ENCODE data around the gene AKT1.
"Not testable (repeated sequence)": the region's sequence is repeated elsewhere in the genome, so short reads cannot be mapped to it uniquely, and the experiment has no call there.

The AKT1 gene

DNA sequence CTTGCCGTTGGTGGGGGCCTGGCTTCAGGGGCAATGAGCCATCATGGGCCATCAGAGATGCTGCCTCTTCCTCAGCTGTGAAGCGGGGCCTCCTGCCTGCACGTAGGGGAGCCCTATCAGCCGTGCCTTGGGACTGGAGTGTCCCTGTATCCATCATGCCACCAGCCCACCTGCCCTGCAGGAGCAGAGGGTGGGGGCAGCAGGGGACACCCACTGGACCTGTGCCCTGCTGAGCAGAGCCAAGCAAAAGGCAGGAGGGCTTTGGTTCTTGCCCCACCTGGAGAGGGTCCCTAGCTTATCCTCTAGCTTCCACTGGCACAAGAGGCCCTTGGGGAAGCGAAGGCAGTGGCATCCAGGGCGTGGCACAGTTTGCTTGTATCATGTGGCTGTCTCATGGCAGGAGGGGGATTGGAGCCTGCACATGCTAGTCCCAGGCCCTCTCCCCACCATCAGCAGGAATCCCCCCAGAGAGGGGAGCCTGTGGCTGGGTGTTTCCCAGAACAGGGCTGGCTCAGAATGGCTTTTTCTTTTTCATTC is 61.4 kb downstream of the AKT1 start:
- TF ChIP-seq, protein P1, sequence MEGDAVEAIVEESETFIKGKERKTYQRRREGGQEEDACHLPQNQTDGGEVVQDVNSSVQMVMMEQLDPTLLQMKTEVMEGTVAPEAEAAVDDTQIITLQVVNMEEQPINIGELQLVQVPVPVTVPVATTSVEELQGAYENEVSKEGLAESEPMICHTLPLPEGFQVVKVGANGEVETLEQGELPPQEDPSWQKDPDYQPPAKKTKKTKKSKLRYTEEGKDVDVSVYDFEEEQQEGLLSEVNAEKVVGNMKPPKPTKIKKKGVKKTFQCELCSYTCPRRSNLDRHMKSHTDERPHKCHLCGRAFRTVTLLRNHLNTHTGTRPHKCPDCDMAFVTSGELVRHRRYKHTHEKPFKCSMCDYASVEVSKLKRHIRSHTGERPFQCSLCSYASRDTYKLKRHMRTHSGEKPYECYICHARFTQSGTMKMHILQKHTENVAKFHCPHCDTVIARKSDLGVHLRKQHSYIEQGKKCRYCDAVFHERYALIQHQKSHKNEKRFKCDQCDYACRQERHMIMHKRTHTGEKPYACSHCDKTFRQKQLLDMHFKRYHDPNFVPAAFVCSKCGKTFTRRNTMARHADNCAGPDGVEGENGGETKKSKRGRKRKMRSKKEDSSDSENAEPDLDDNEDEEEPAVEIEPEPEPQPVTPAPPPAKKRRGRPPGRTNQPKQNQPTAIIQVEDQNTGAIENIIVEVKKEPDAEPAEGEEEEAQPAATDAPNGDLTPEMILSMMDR (IDR thresholded peaks at IDR 0.05; ENCODE audit: low read length, missing control alignments): no peak
- no peak for DNase-seq (ENCODE audit: low read depth)
- no peak overlapping the region for H3K4me3 ChIP-seq (replicated peaks; ENCODE audit: low read depth, low read length)

DNA sequence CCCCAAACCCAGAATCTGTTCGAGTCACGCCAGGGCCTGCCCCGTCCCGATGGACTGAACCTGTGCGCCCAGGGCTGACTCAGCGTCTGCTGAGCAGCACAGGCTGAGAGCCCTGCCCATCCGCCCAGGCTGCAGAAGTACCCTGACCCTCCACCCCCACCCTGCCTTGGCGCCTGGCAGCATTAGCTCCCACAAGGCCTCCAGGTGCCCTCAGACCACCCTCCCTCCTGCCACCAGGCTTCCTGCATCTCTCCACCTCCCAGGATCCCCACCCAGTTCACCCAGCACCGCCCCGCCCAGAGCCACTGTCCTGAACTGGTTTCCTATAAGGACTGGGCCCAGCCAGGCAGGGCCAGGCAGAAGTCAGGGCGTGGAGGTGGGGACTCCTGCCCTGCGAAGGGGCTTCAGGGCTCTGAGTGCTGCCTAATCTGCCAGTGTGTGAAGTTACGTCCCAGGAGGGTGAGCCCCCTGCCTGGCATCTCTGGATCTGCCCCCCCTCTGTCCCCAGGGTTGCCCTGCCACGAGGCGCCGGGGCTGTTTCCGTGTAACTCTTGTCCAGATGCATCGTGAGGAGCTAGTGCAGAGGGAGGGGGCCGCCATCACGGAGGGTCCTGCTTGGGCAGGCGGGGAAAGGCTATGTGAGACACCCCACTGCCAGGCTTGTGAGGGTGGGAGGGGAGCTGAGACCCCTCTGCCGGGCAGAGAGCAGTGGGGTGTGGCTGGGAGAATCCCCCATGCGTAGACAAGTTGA is 62.4 kb downstream of the AKT1 start:
- H3K4me3 ChIP-seq (replicated peaks; ENCODE audit: low read depth, low read length): no peak overlapping the region
- DNase-seq (ENCODE audit: low read depth): no peak
- TF ChIP-seq, protein P1 (IDR thresholded peaks at IDR 0.05; ENCODE audit: low read length, missing control alignments): no peak

DNA sequence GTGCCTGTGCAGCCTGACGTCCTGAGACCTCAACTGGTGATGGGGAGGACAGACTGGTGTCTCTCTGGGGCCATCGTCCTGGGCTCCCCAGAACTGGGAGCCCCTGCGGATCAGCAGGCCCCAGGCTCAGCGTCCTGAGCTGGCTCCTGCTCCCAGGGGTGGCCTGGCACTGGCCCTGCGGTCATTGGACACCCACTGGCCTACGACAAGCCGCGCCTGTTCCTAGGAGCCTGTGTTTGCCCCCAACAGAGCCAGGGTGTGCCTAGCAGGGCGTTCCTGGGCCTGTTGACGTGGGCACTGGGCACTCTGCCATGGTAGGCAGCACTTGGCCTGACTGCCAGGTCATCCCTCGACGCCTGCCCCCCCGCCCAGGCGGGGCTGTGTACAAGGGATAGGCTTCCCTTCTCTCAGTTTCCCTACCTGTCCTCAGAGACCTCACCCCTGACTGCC is 63.2 kb downstream of the AKT1 start:
- H3K4me3 ChIP-seq (replicated peaks; ENCODE audit: low read depth, low read length): no peak overlapping the region
- DNase-seq (ENCODE audit: low read depth): no peak
- TF ChIP-seq, protein P1 (IDR thresholded peaks at IDR 0.05; ENCODE audit: low read length, missing control alignments): no peak

DNA sequence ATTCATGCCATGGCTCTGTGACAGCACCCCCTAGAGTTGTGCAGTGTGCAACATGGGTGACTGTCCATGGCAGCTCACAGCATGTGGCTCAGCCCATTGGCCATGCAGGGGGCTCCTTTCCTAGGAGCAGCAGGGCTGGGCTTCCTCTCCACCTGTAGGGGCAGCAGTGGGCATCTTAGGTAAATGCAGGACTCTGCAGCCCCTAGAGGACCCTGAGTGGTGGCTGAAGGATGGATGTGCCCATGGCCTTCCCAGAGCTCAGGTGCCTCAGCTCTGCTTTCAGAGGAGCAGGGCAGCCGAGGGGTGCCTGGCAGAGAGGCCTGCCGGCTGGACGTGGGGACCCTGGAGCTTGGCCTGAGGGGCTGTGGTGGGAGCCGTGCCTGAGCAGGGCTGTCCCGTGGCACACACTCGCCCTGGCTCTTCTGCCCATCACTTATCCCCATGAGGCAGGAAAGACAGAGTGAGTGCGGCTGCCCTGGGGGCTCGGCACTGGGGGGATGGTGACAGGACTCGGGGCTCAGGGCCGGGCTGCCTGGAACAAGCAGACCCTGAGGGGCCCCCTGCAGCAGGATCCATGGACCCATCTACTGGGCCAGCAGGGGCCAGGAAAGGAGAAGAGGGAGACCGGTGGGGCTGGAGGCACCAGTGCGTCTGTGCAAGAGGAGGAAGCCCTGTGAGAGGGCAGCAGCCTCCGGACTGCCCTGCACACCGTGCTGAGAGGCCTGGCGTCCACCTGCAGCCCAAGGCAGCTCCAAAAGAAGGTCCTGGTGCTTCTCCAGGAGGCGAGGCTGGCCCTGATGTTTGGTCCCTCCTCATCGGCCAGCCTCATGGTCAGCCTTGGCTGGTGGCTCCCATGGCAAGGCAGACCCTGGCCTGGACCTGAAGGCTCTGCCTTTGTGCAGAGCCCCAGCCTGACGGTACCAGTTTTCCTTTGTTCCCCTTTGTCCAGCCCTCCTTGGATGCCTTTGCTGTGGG is 63.9 kb downstream of the AKT1 start:
- TF ChIP-seq, protein P1 (IDR thresholded peaks at IDR 0.05; ENCODE audit: low read length, missing control alignments): peak; percentile 39
- DNase-seq (ENCODE audit: low read depth): no peak
- H3K4me3 ChIP-seq (replicated peaks; ENCODE audit: low read depth, low read length): no peak overlapping the region

DNA sequence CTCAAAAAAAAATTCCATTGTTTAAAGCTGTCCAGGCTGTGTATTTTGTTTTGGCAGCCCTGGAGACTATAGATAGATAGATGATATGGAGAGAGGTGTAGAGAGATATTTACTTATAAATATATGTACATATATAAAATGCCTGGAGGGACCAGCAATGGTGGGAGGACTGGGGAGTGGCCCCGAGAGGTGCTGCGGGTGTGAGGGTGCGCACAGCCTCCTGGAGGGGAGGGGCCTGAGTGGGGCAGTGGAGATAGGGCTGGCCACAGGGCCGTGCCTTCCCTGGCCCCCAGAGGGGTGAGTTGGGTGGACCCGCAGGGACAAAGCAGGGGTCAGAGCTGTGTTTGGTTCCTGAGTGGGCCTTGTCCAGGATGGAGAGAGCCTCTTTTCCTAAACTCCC is 65.1 kb downstream of the AKT1 start:
- TF ChIP-seq, protein P1 (IDR thresholded peaks at IDR 0.05; ENCODE audit: low read length, missing control alignments): no peak

DNA sequence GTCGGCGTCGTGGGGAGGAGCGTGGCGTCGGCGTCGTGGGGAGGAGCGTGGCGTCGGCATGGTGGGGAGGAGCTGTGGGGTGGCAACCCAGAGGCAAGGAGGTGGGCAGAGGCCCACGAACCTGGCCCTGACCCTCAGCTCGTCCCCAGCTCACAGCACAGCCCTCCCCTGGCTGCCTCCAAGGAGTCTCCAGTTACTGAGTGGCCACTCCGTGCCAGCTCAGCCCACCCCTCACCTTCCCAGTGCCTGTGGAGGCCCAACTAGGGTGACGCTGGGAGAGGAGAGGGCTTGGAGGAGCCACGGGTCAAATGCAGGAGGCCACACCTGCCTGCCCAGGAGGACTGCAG is 65.7 kb downstream of the AKT1 start:
- H3K4me3 ChIP-seq (replicated peaks; ENCODE audit: low read depth, low read length): no peak overlapping the region
- TF ChIP-seq, protein P1 (IDR thresholded peaks at IDR 0.05; ENCODE audit: low read length, missing control alignments): no peak
- no peak for DNase-seq (ENCODE audit: low read depth)

More for the DNA sequence above, 65.1 kb downstream of the AKT1 start:
- DNase-seq (ENCODE audit: low read depth): no peak
- H3K4me3 ChIP-seq (replicated peaks; ENCODE audit: low read depth, low read length): no peak overlapping the region

DNA sequence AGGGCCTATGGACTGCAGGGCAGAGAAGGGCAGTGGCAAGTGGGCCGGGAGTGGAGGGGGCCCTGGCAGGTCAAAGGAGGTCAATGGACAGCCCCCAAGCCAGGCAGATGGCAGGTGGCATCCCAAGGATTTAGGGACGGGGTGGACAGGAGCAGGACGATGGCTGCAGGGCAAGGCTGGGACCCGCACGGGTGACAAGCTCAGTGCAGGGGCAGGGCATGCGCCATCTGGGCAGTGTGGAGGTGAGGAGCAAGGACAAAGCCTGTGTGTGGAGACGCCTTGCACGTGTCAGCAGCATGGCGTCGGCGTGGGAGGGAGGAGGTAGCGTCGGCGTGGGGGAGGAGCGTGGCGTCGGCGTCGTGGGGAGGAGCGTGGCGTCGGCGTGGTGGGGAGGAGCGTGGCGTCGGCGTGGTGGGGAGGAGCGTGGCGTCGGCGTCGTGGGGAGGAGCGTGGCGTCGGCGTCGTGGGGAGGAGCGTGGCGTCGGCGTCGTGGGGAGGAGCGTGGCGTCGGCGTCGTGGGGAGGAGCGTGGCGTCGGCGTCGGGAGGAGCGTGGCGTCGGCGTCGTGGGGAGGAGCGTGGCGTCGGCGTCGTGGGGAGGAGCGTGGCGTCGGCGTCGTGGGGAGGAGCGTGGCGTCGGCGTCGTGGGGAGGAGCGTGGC is 66.2 kb downstream of the AKT1 start:
- not testable (repeated sequence) for H3K4me3 ChIP-seq (replicated peaks; ENCODE audit: low read depth, low read length); DNase-seq (ENCODE audit: low read depth)
